Measurements from ENCODE around the gene CD8B.

The CD8B gene

DNA sequence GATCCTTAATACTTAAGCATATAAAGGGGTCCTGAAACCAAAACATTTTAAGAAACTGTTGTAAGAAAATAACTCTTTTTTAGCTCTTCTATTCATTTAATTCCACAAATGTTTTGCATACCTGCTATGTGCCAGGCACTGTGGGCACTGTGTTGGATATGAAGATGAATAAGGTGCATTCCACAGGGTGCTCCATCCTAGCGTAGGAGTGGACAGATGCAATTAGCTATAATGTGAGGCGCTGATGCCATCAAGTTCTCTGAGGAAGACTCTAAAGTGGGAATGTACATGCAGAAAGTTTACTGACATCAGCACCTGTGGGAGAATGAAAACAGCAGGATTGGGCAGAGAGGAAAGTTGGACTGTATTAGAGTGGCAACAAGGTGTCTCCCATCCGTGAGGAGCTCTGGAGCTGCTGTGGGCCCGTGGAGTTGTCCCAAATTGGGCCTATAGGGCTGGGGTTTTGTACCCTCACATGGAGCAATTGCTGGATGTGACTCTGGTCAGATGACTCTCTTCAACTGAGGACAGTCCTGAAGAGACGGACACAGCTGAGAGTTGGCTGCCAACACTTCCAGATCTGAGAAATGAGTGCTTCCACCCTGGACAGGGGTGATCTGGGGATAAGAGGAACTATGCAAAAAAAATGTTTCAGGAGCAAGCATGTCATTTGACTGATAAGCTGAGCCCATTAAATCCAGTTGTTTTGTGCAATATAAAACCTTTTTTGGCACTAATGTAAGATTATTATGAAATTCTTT lies 93.3 kb downstream of the CD8B start:
- H3K27ac ChIP-seq, result no peak overlapping the region
- TF ChIP-seq CTCF (conservative IDR thresholded peaks at IDR 0.05), result no peak
- TF ChIP-seq ZFX (IDR thresholded peaks at IDR 0.05), result no peak

Measured in C4-2B (cell line).